ENCODE measurements around the gene RPS16.
"Not testable (repeated sequence)": the region's sequence is repeated elsewhere in the genome, so short reads cannot be mapped to it uniquely, and the experiment has no call there.

RPS16 gene

GRCh38 chr19:39469567-39469966, 33.8 kb upstream of the RPS16 start:
- no peak for TF ChIP-seq CTCF (IDR thresholded peaks at IDR 0.05; ENCODE audit: borderline replicate concordance, insufficient read depth, low read depth, low read length)

GRCh38 chr19:39469036-39469435, 33.3 kb upstream of the RPS16 start:
- TF ChIP-seq CTCF (IDR thresholded peaks at IDR 0.05; ENCODE audit: borderline replicate concordance, insufficient read depth, low read depth, low read length), result no peak

More at GRCh38 chr19:39469567-39469966, 33.8 kb upstream of the RPS16 start:
- H3K4me3 ChIP-seq (ENCODE audit: low read depth, low read length), result no peak overlapping the region

DNA sequence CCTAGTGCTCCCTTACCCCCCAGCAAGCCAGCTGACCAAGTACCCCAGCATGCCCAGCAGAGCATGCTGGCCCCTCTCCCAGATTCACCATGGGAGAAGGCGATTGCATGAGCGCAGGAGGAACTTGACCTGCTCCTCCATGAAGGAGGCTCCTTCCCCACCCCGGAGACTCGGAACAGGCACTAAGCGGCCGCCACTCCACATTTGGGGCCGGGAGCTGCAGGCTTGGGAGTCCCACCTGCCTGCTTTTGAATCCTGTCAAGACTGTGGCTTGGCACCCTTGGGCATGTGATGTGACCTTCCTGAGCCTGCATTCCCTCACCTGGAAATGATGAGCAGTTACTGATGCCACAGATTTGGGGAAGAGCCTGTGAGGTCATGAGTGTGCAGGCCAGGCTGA, 32.2 kb upstream of the RPS16 start:
- no peak for TF ChIP-seq CTCF (IDR thresholded peaks at IDR 0.05; ENCODE audit: borderline replicate concordance, insufficient read depth, low read depth, low read length)
- H3K4me3 ChIP-seq (ENCODE audit: low read depth, low read length), result no peak overlapping the region

More at GRCh38 chr19:39469036-39469435, 33.3 kb upstream of the RPS16 start:
- H3K4me3 ChIP-seq (ENCODE audit: low read depth, low read length), result no peak overlapping the region

GRCh38 chr19:39465956-39466747, 30.4 kb upstream of the RPS16 start:
- TF ChIP-seq CTCF (IDR thresholded peaks at IDR 0.05; ENCODE audit: borderline replicate concordance, insufficient read depth, low read depth, low read length), result no peak
- H3K4me3 ChIP-seq (ENCODE audit: low read depth, low read length), result peak overlapping the region; percentile 5

- TF ChIP-seq CTCF (IDR thresholded peaks at IDR 0.05; ENCODE audit: borderline replicate concordance, insufficient read depth, low read depth, low read length), result no peak
- no peak overlapping the region for H3K4me3 ChIP-seq (ENCODE audit: low read depth, low read length)
These were observed 27.7 kb upstream of the RPS16 start for GRCh38 chr19:39463403-39463802.

DNA sequence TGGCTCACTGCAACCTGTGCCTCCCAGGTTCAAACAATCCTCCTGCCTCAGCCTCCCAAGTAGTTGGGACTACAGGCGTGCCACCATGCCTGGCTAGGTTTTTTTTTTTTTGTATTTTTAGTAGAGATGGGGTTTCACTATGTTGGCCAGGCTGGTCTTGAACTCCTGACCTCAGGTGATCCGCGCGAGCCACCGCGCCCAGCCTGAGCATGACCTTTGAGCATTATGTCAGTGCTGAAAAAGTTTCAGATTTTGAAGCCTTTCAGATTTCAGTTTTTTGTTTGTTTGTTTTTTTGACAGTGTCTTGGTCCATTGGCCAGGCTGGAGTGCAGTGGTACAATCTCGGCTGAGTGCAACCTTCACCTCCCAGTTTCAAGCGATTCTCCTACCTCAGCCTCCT, 15.5 kb upstream of the RPS16 start:
- H3K4me3 ChIP-seq (ENCODE audit: low read depth, low read length), result not testable (repeated sequence)

DNA sequence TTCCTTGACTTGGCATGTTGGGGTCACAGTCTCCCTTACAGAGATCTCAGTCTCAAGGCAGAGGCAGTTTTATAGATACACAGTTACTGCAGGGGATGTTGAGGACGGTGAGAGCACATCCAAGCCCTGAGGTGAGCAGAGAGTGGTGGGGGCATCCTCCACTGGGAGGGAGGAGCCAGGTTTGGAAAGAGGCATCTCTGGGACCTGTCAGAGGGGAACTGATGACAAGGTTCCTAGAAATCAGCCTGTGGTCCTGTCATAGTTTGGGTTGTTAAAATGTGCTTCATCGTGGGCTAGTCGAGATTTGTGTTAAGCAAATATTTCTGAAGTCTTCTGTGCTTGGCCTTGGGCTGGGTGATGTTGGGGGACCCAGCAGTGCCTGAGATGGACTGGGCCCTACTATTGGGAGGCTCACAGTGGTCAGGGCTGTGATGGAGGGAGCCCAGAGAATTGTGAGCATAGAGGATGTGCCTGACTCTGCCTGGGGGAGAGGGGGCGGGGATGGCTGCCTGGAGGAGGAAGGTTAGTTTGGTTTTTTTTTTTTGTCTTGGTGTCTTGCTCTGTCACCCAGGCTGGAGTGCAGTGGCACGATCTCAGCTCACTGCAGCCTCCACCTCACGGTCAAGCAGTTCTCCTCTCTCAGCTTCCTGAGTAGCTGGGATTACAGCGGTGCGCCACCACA, 13.5 kb upstream of the RPS16 start:
- no peak for TF ChIP-seq CTCF (IDR thresholded peaks at IDR 0.05; ENCODE audit: borderline replicate concordance, insufficient read depth, low read depth, low read length)
- peak overlapping the region; percentile 15 for H3K4me3 ChIP-seq (ENCODE audit: low read depth, low read length)

Data from GM12875 (cell line).